Right lobe of liver (tissue), 6 donors: ENCODE measurements around the gene TTLL3. TPM values are rescaled to one million over a fixed set of nuclear protein-coding genes. Genes with fewer than 3 reads are reported as not detected.

Experiments
- ATAC-seq, 4 donors: fragments of 200-7000 bp; cut with Tn5 transposase; one replicate each; pipeline ENCODE4 v1.9.1; 2020; ENCODE audit warnings: mild to moderate bottlenecking in 4 of 4, moderate library complexity in 4 of 4
- DNase-seq, 3 donors: peaks; one replicate each; pipeline ENCODE4 v3.0.0-alpha.2; 2020
- H3K27ac ChIP-seq, 3 donors: fragments of 200-600 bp; one replicate each; pipeline ENCODE4 v1.8.0; 2022
- H3K27me3 ChIP-seq, 2 donors: fragments of 200-600 bp; one replicate each; pipeline ENCODE4 v1.8.0; 2022
- H3K36me3 ChIP-seq, 4 donors: fragments of 200-600 bp; sonication (generic) in 1 of 4; one replicate each; pipeline versions ENCODE4 v1.5.1 to v1.8.0; 2017 to 2022; ENCODE audit warnings: control low read depth in 1 of 4
- H3K4me1 ChIP-seq, 4 donors: fragments of 200-600 bp; sonication (generic) in 1 of 4; one replicate each; pipeline versions ENCODE4 v1.5.1 to v1.8.0; 2017 to 2022; ENCODE audit warnings: control low read depth in 1 of 4
- H3K4me3 ChIP-seq, 3 donors: fragments of 200-600 bp; one replicate each; pipeline ENCODE4 v1.8.0; 2022
- H3K9me3 ChIP-seq, 4 donors: fragments of 200-600 bp; sonication (generic) in 1 of 4; one replicate each; pipeline versions ENCODE4 v1.5.1 to v1.8.0; 2017 to 2022; ENCODE audit warnings: control low read depth in 1 of 4
- CTCF ChIP-seq, 4 donors: fragments of 200-600 bp in 3 of 4; fragments of 450-650 bp in 1 of 4; IDR thresholded peaks; one replicate each; pipeline versions ENCODE4 v1.5.1 to v1.8.0; 2016 to 2022; ENCODE audit warnings: antibody characterized with exemption in 4 of 4, mild to moderate bottlenecking in 2 of 4
- POLR2A ChIP-seq: fragments of 450-650 bp; IDR thresholded peaks from one replicate; pipeline ENCODE4 v1.6.1; 2017; ENCODE audit warnings: antibody characterized with exemption, mild to moderate bottlenecking
- WGBS: methylation state at CpG from one replicate; pipeline ENCODE4 v1.1.6; 2018; ENCODE audit warnings: low coverage, low lambda C conversion rate; ENCODE audit not compliant: insufficient coverage; ENCODE audit errors: missing lambda C conversion rate; 5-methylcytosine and 5-hydroxymethylcytosine counted together
- intact Hi-C, 2 donors: fragments of 100-400 bp; cut with DNase I; formaldehyde crosslinking; loops; one replicate each; pipeline versions ENCODE4 v1.11.2 to v1.14.1; 2022
- total RNA-seq, 6 experiments: library from RNA; depleted of rRNA in 2 of 6; stranded (reverse); fragments of >200 nt in 2 of 6; fragmentation: NEBNext Ultra II Directional in 3 of 6; extraction: Animal tissue kit (Norgen Biotek cat#: 25700) in 3 of 6; gene quantifications; one replicate each; pipeline versions ENCODE4 v1.1.0 to v1.2.4, GENCODE V29; 2016 to 2023
- donor health status: DM: no; HTN: yes; CAD: no.
- donor health status: DM: no; HTN: no; CAD: no.
- donor health status: DM: no; HTN: no; CAD: no.
- donor health status: DM: no; HTN: yes; CAD: no.
- donor health status: DM: no; HTN: yes; CAD: no.

TTLL3 gene
- total RNA-seq, 6 experiments from 2014 or later: 4.5 to 11.0 (median 8.6) TPM

- TF ChIP-seq CTCF (IDR thresholded peaks at IDR 0.05) (no peak), POLR2A (no peak)
- Histone ChIP-seq H3K4me3 (no peak overlapping the region), H3K36me3 (peaks cover 0 to 9% (median 4%) of the 10 kb centered on the region in 4 donors), H3K27me3 (no peaks in the 10 kb centered on the region), H3K4me1 (peaks cover 0 to 11% (median 1%) of the 10 kb centered on the region in 4 donors), H3K27ac (no peak overlapping the region), H3K9me3 (no peaks in the 10 kb centered on the region)
- 87% methylated on average over 3 of the region's 4 CpGs for WGBS
- intact Hi-C loops: no loop called here
- ATAC-seq (no peak), DNase-seq (no peak)
Measured at GRCh38 chr3:9765865-9766264, 44.2 kb upstream of the TTLL3 start.

GRCh38 chr3:9767418-9767817 is 42.6 kb upstream of the TTLL3 start:
- Histone ChIP-seq H3K9me3 (no peaks in the 10 kb centered on the region), H3K27ac (no peak overlapping the region), H3K36me3 (peaks cover 0 to 9% (median 4%) of the 10 kb centered on the region in 4 donors), H3K4me3 (no peak overlapping the region), H3K27me3 (no peaks in the 10 kb centered on the region), H3K4me1 (peaks cover 0 to 18% (median 4%) of the 10 kb centered on the region in 4 donors)
- TF ChIP-seq POLR2A (no peak), CTCF (IDR thresholded peaks at IDR 0.05) (no peak)
- peak in 1 of 4 donors; percentile 2 for ATAC-seq
- 67% methylated on average over 1 of the region's 7 CpGs for WGBS
- intact Hi-C loops: no loop called here
- no peak for DNase-seq

GRCh38 chr3:9768141-9768775 is 41.8 kb upstream of the TTLL3 start:
- Histone ChIP-seq H3K4me3 (peak overlapping the region in 1 of 3 donors; percentile 77), H3K36me3 (peaks cover 0 to 9% (median 4%) of the 10 kb centered on the region in 4 donors), H3K27ac (no peak overlapping the region), H3K9me3 (no peaks in the 10 kb centered on the region), H3K27me3 (no peaks in the 10 kb centered on the region), H3K4me1 (peaks cover 0 to 18% (median 4%) of the 10 kb centered on the region in 4 donors)
- TF ChIP-seq POLR2A: no peak
- TF ChIP-seq CTCF (IDR thresholded peaks at IDR 0.05): no peak
- intact Hi-C loops: no loop called here
- DNase-seq: no peak
- 87% methylated on average over 5 of the region's 6 CpGs for WGBS
- ATAC-seq: no peak

- peak overlapping the region; percentile 65 to 95 (median 77) for H3K4me3 ChIP-seq
- peaks cover 0 to 9% (median 4%) of the 10 kb centered on the region in 4 donors for H3K36me3 ChIP-seq
- WGBS: 34% methylated on average over 3 of the region's 5 CpGs
- H3K27me3 ChIP-seq: no peaks in the 10 kb centered on the region
- no peak for TF ChIP-seq CTCF (IDR thresholded peaks at IDR 0.05)
- TF ChIP-seq POLR2A: no peak
- H3K27ac ChIP-seq: peak overlapping the region in 2 of 3 donors; percentile 81 to 84
- intact Hi-C loops: no loop called here
- H3K4me1 ChIP-seq: peaks cover 0 to 18% (median 4%) of the 10 kb centered on the region in 4 donors
- H3K9me3 ChIP-seq: no peaks in the 10 kb centered on the region
- ATAC-seq: no peak
- no peak for DNase-seq
Measured at GRCh38 chr3:9769012-9769411, 41.0 kb upstream of the TTLL3 start.
